Measurements from ENCODE around the gene WBP11. TPM values are rescaled to one million over a fixed set of nuclear protein-coding genes. Genes with fewer than 3 reads are reported as not detected.

The WBP11 gene
- total and polyA plus RNA-seq, 8 donors = 1.4 to 65.9 (median 16.1) TPM

GRCh38 chr12:14849661-14850060, 46.4 kb upstream of the WBP11 start:
- Histone ChIP-seq H3K27ac (no peak overlapping the region), H3K36me3 (no peaks in the 10 kb centered on the region), H3K9me3 (no peaks in the 10 kb centered on the region), H3K4me3 (no peak overlapping the region), H3K4me1 (peaks cover 10 to 26% (median 17%) of the 10 kb centered on the region in 4 donors), H3K27me3 (no peaks in the 10 kb centered on the region)
- no peak for TF ChIP-seq EP300 (IDR thresholded peaks at IDR 0.05)
- no peak for TF ChIP-seq POLR2AphosphoS5 (IDR thresholded peaks at IDR 0.05)
- no peak for TF ChIP-seq POLR2A (IDR thresholded peaks at IDR 0.05)
- TF ChIP-seq CTCF (IDR thresholded peaks at IDR 0.05) = no peak
- intact Hi-C loops (cut with DNase I; ENCODE audit: low total_unique reads) = loop anchor here (5.0 kb wide), 2 partner anchors 148 to 373 kb away; partner anchors contain the start of gene RERG
- DNase-seq = no peak
- WGBS, 5 donors = 68 to 82% (median 73%) methylated on average over 2 of the region's 2 CpGs

GRCh38 chr12:14846876-14847580, 43.8 kb upstream of the WBP11 start:
- no peak overlapping the region for H3K27ac ChIP-seq
- H3K9me3 ChIP-seq = no peaks in the 10 kb centered on the region
- H3K36me3 ChIP-seq = no peaks in the 10 kb centered on the region
- no peak for TF ChIP-seq POLR2AphosphoS5 (IDR thresholded peaks at IDR 0.05)
- TF ChIP-seq POLR2A (IDR thresholded peaks at IDR 0.05) = no peak
- no peak for TF ChIP-seq EP300 (IDR thresholded peaks at IDR 0.05)
- TF ChIP-seq CTCF (IDR thresholded peaks at IDR 0.05) = no peak
- H3K4me3 ChIP-seq = no peak overlapping the region
- peaks cover 10 to 42% (median 30%) of the 10 kb centered on the region in 4 donors for H3K4me1 ChIP-seq
- no peaks in the 10 kb centered on the region for H3K27me3 ChIP-seq
- intact Hi-C loops (cut with DNase I; ENCODE audit: low total_unique reads) = loop anchor here (5.0 kb wide), 2 partner anchors 150 to 375 kb away; partner anchors contain the start of gene RERG
- no peak for DNase-seq
- WGBS, 5 donors = 31 to 59% (median 48%) methylated on average over 4 of the region's 4 CpGs

- intact Hi-C loops (cut with DNase I; ENCODE audit: low total_unique reads) = loop anchor here (5.0 kb wide), 2 partner anchors 151 to 376 kb away; partner anchors contain the start of gene RERG
- H3K9me3 ChIP-seq = no peaks in the 10 kb centered on the region
- H3K27me3 ChIP-seq = no peaks in the 10 kb centered on the region
- H3K27ac ChIP-seq = peak overlapping the region in 2 of 5 donors; percentile 17 to 28
- no peaks in the 10 kb centered on the region for H3K36me3 ChIP-seq
- no peak overlapping the region for H3K4me3 ChIP-seq
- DNase-seq = no peak
- no peak for TF ChIP-seq POLR2A (IDR thresholded peaks at IDR 0.05)
- TF ChIP-seq POLR2AphosphoS5 (IDR thresholded peaks at IDR 0.05) = no peak
- TF ChIP-seq EP300 (IDR thresholded peaks at IDR 0.05) = no peak
- no peak for TF ChIP-seq CTCF (IDR thresholded peaks at IDR 0.05)
- peaks cover 10 to 49% (median 38%) of the 10 kb centered on the region in 4 donors for H3K4me1 ChIP-seq
- 30 to 44% (median 37%) methylated on average over 3 of the region's 3 CpGs for WGBS, 5 donors
Observed at GRCh38 chr12:14846042-14846587, 42.8 kb upstream of the WBP11 start.

- DNase-seq = peak; percentile 50 to 82
- 5 to 16% (median 10%) methylated on average over 3 of the region's 3 CpGs for WGBS, 5 donors
- peak overlapping the region in 1 of 5 donors; percentile 28 for H3K27ac ChIP-seq
- intact Hi-C loops (cut with DNase I; ENCODE audit: low total_unique reads) = loop anchor here (5.0 kb wide), 2 partner anchors 152 to 377 kb away; partner anchors contain the start of gene RERG
- TF ChIP-seq CTCF (IDR thresholded peaks at IDR 0.05) (peak in 5 of 7 experiments; percentile 65 to 87 (median 77)), POLR2AphosphoS5 (IDR thresholded peaks at IDR 0.05) (no peak), POLR2A (IDR thresholded peaks at IDR 0.05) (no peak), EP300 (IDR thresholded peaks at IDR 0.05) (no peak)
- no peaks in the 10 kb centered on the region for H3K9me3 ChIP-seq
- H3K27me3 ChIP-seq = no peaks in the 10 kb centered on the region
- no peaks in the 10 kb centered on the region for H3K36me3 ChIP-seq
- H3K4me3 ChIP-seq = no peak overlapping the region
- H3K4me1 ChIP-seq = peaks cover 10 to 56% (median 40%) of the 10 kb centered on the region in 4 donors
Observed at GRCh38 chr12:14845350-14845750, 42.1 kb upstream of the WBP11 start.
